Keratinocyte (primary cell): ENCODE results near the gene MIDN.

Source experiments
- CTCF ChIP-seq, 3 experiments: IDR thresholded peaks in 1 of 3; conservative IDR thresholded peaks in 1 of 3; optimal IDR thresholded peaks in 1 of 3; 2 replicates in 2 of 3; 3 replicates in 1 of 3; pipeline versions ENCODE3 to v1.5.1; 2011; ENCODE audit warnings: low read length in 3 of 3, mild to moderate bottlenecking in 3 of 3, moderate library complexity in 2 of 3, control low read depth in 1 of 3, inconsistent platforms in 1 of 3; ENCODE audit not compliant: insufficient read depth in 2 of 3; ENCODE audit errors: extremely low read depth in 1 of 3
- EZH2 ChIP-seq: IDR thresholded peaks from one replicate; pipeline ENCODE4 v1.6.1; 2012; ENCODE audit warnings: inconsistent platforms, mild to moderate bottlenecking, low read length, moderate library complexity

GRCh38 chr19:1224847-1225246 is 23.5 kb upstream of the MIDN start:
- TF ChIP-seq EZH2: no peak
- no peak for TF ChIP-seq CTCF (optimal IDR thresholded peaks at IDR 0.05 in 1 of 3, IDR thresholded peaks at IDR 0.05 in 1 of 3, conservative IDR thresholded peaks at IDR 0.05 in 1 of 3; ENCODE audit: extremely low read depth in 1 of 3, insufficient read depth in 2 of 3, low read length in 3 of 3)
